Loucy (cell line): ENCODE data around the gene GNAZ.

ENCODE experiments used
- EZH2phosphoT487 ChIP-seq: fragments of 200-600 bp; IDR thresholded peaks from 2 replicates; pipeline ENCODE4 v1.6.1; 2018; ENCODE audit warnings: antibody characterized with exemption, mild to moderate bottlenecking, moderate library complexity, borderline replicate concordance
- TF ChIP-seq, protein P1 (sequence below): fragments of 200-600 bp; sonication (generic); conservative IDR thresholded peaks from 2 replicates; pipeline ENCODE4 v1.5.1; 2014; ENCODE audit warnings: mild to moderate bottlenecking, antibody characterized with exemption, low read length

DNA sequence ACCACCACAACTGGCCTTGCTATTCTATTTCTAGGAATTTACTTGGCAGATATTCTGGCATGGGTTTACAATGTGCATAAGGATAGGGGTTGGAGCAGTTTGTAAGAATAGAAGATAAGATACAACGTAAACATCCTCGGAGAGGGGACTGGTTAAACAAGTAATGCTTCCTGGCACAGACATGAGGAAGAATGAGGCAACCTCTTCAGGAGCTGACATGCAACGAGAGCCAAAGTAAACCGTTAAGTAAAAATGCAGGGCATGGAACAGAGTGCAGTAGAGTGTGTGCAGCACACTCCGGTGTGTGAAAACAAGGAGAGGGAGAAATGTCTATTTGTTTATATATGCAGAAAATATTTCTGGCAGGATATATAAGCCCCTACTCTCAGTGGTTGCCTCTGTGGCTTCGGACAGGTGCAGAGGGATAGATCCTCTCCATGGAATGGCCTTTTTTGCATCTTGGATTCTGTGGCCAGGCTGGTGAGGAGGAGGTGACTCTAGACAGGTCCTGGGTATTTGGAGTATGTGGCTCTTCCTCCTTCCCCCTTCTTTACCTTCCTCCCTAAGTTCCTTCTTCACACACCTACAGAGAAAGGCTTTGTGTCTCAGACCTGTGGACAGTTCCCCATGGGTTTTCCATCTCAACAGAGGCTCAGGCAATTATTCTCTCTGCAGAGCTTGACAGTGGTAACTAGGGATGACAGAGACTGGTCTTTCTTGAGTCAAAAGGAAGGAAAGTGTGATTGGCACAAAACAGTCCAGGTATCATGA lies 77.5 kb downstream of the GNAZ start:
- TF ChIP-seq, protein P1, sequence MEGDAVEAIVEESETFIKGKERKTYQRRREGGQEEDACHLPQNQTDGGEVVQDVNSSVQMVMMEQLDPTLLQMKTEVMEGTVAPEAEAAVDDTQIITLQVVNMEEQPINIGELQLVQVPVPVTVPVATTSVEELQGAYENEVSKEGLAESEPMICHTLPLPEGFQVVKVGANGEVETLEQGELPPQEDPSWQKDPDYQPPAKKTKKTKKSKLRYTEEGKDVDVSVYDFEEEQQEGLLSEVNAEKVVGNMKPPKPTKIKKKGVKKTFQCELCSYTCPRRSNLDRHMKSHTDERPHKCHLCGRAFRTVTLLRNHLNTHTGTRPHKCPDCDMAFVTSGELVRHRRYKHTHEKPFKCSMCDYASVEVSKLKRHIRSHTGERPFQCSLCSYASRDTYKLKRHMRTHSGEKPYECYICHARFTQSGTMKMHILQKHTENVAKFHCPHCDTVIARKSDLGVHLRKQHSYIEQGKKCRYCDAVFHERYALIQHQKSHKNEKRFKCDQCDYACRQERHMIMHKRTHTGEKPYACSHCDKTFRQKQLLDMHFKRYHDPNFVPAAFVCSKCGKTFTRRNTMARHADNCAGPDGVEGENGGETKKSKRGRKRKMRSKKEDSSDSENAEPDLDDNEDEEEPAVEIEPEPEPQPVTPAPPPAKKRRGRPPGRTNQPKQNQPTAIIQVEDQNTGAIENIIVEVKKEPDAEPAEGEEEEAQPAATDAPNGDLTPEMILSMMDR = no peak
- no peak for TF ChIP-seq EZH2phosphoT487
